Liver (tissue), 3 donors: ENCODE measurements around the gene STEAP2.

Experiments used
- EGR1 ChIP-seq, 2 donors: IDR thresholded peaks; 2 replicates each; pipeline ENCODE4 v1.6.1; 2016 to 2018; ENCODE audit warnings: antibody characterized with exemption in 2 of 2, low read depth in 2 of 2
- FOXA1 ChIP-seq: IDR thresholded peaks from 2 replicates; pipeline ENCODE4 v1.6.1; 2016; ENCODE audit warnings: antibody characterized with exemption
- FOXA2 ChIP-seq: IDR thresholded peaks from 2 replicates; pipeline ENCODE4 v1.6.1; 2016; ENCODE audit warnings: antibody characterized with exemption
- GABPA ChIP-seq, 2 donors: IDR thresholded peaks in 1 of 2; conservative IDR thresholded peaks in 1 of 2; 2 replicates each; pipeline ENCODE4 v1.6.1; 2016; ENCODE audit warnings: antibody characterized with exemption in 2 of 2, mild to moderate bottlenecking in 1 of 2, moderate library complexity in 1 of 2
- NR2F2 ChIP-seq: IDR thresholded peaks from 2 replicates; pipeline ENCODE4 v1.6.1; 2016; ENCODE audit warnings: antibody characterized with exemption
- RAD21 ChIP-seq, 2 donors: IDR thresholded peaks; 2 replicates each; pipeline ENCODE4 v1.6.1; 2016; ENCODE audit warnings: antibody characterized with exemption in 2 of 2, mild to moderate bottlenecking in 2 of 2
- REST ChIP-seq: IDR thresholded peaks from 2 replicates; pipeline ENCODE4 v1.6.1; 2016; ENCODE audit warnings: antibody characterized with exemption, mild to moderate bottlenecking
- SP1 ChIP-seq: IDR thresholded peaks from 2 replicates; pipeline ENCODE4 v1.6.1; 2018; ENCODE audit warnings: antibody characterized with exemption, mild to moderate bottlenecking
- TAF1 ChIP-seq: conservative IDR thresholded peaks from 2 replicates; pipeline ENCODE4 v1.6.1; 2016; ENCODE audit warnings: antibody characterized with exemption, mild to moderate bottlenecking
- YY1 ChIP-seq: IDR thresholded peaks from 2 replicates; pipeline ENCODE4 v1.6.1; 2016; ENCODE audit warnings: antibody characterized with exemption, mild to moderate bottlenecking
- TF ChIP-seq, protein P1 (sequence below): fragments of 150-350 bp; IDR thresholded peaks from 2 replicates; pipeline ENCODE4 v1.5.1; 2017; ENCODE audit warnings: improper control_type of control experiment, low read depth, low read length; ENCODE audit not compliant: missing input control
- TF ChIP-seq, protein P2 (sequence below): IDR thresholded peaks from 2 replicates; pipeline ENCODE4 v1.6.1; 2016; ENCODE audit warnings: antibody characterized with exemption
- donor health status: healthy.
- donor health status: healthy.

GRCh38 chr7:90238022-90238421, 26.5 kb downstream of the STEAP2 start:
- TF ChIP-seq, protein P1, sequence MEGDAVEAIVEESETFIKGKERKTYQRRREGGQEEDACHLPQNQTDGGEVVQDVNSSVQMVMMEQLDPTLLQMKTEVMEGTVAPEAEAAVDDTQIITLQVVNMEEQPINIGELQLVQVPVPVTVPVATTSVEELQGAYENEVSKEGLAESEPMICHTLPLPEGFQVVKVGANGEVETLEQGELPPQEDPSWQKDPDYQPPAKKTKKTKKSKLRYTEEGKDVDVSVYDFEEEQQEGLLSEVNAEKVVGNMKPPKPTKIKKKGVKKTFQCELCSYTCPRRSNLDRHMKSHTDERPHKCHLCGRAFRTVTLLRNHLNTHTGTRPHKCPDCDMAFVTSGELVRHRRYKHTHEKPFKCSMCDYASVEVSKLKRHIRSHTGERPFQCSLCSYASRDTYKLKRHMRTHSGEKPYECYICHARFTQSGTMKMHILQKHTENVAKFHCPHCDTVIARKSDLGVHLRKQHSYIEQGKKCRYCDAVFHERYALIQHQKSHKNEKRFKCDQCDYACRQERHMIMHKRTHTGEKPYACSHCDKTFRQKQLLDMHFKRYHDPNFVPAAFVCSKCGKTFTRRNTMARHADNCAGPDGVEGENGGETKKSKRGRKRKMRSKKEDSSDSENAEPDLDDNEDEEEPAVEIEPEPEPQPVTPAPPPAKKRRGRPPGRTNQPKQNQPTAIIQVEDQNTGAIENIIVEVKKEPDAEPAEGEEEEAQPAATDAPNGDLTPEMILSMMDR, result no peak
- TF ChIP-seq REST, result no peak
- no peak for TF ChIP-seq YY1
- TF ChIP-seq GABPA (IDR thresholded peaks at IDR 0.05 in 1 of 2, conservative IDR thresholded peaks at IDR 0.05 in 1 of 2), result no peak
- no peak for TF ChIP-seq NR2F2
- TF ChIP-seq FOXA1, result no peak
- no peak for TF ChIP-seq EGR1 (IDR thresholded peaks at IDR 0.05; ENCODE audit: low read depth in 2 of 2)
- no peak for TF ChIP-seq TAF1
- TF ChIP-seq RAD21 (IDR thresholded peaks at IDR 0.05), result no peak
- no peak for TF ChIP-seq SP1
- TF ChIP-seq, protein P2, sequence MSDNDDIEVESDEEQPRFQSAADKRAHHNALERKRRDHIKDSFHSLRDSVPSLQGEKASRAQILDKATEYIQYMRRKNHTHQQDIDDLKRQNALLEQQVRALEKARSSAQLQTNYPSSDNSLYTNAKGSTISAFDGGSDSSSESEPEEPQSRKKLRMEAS, result no peak
- TF ChIP-seq FOXA2, result no peak
